ACC112 (cell line): ENCODE results near the gene FOXP2.

Source experiments
- H2AFZ ChIP-seq: fragments of 200-600 bp; sonication (generic); one replicate; pipeline ENCODE4 v1.6.0; 2017; ENCODE audit warnings: antibody characterized with exemption, low read length; ENCODE audit not compliant: unreplicated experiment
- H3K27ac ChIP-seq: fragments of 200-600 bp; sonication (generic); 2 replicates; pipeline ENCODE4 v1.5.1; 2014; ENCODE audit warnings: low read depth, mild to moderate bottlenecking, antibody characterized with exemption, low read length, moderate library complexity
- H3K27me3 ChIP-seq: fragments of 200-600 bp; sonication (generic); 2 replicates; pipeline ENCODE4 v1.6.1; 2014; ENCODE audit warnings: mild to moderate bottlenecking, antibody characterized with exemption, low read length, moderate library complexity, mixed read lengths; ENCODE audit not compliant: insufficient read depth
- H3K36me3 ChIP-seq: fragments of 200-600 bp; sonication (generic); 2 replicates; pipeline ENCODE4 v1.6.1; 2016; ENCODE audit warnings: mild to moderate bottlenecking, antibody characterized with exemption, low read length, moderate library complexity, mixed read lengths; ENCODE audit not compliant: insufficient read depth
- H3K4me1 ChIP-seq: fragments of 200-600 bp; sonication (generic); one replicate; pipeline ENCODE4 v1.6.1; 2016; ENCODE audit warnings: low read length, mixed read lengths; ENCODE audit not compliant: insufficient read depth, unreplicated experiment, control insufficient read depth
- H3K4me3 ChIP-seq: fragments of 200-600 bp; sonication (generic); 2 replicates; pipeline ENCODE4 v1.5.1; 2014; ENCODE audit warnings: mild to moderate bottlenecking, low read depth, low read length
- H3K79me2 ChIP-seq: fragments of 200-600 bp; sonication (generic); one replicate; pipeline ENCODE4 v1.6.0; 2016; ENCODE audit warnings: low read length; ENCODE audit not compliant: control insufficient read depth, unreplicated experiment, insufficient read depth

Gene FOXP2

DNA sequence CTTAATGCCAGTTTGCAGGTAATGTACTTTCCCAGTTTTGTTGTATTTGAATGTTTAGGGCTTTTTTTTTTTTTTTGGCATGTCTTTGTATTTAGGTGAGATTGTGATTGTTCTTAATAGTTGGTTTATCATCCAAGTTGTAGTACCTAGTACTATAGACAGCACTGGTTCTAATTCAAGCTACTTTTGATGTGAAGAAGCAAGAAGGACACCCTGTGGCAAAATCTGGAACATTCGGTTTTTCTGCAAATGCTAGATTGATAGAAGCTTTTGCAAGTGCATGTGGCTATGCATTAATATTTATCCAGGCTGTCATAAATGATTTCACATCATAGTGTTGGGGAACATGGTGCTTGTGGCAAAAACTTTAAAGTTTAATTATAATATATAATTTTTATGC is 248.9 kb downstream of the FOXP2 start:
- Histone ChIP-seq H3K27ac (no peak overlapping the region), H2AFZ (no peak overlapping the region), H3K79me2 (no peaks in the 10 kb centered on the region), H3K4me3 (no peak overlapping the region), H3K4me1 (no peaks in the 10 kb centered on the region), H3K27me3 (no peaks in the 10 kb centered on the region), H3K36me3 (no peaks in the 10 kb centered on the region)

DNA sequence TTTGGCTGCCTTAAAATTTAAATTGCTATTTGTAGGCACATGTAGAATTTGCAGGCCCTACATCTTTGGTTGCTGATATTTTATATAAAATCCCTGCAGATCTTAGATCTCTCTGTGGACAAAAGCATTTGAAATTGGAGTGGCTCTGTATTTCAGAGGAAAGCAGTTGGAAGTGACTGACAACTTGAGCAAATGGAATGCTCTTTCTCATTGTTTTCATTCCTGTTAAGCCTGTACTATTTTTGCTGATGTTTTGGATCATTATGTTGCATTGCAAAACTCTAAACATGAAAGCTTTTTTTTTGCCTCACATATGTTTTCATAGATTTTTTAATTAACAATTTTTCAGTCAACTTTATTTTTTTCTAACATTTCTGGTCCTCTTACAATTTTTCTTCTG is 256.1 kb downstream of the FOXP2 start:
- no peak overlapping the region for H3K4me3 ChIP-seq
- no peak overlapping the region for H2AFZ ChIP-seq
- no peaks in the 10 kb centered on the region for H3K36me3 ChIP-seq
- H3K4me1 ChIP-seq = no peaks in the 10 kb centered on the region
- H3K79me2 ChIP-seq = no peaks in the 10 kb centered on the region
- H3K27ac ChIP-seq = no peak overlapping the region
- no peaks in the 10 kb centered on the region for H3K27me3 ChIP-seq

- Histone ChIP-seq H3K4me1 (no peaks in the 10 kb centered on the region), H3K36me3 (no peaks in the 10 kb centered on the region), H3K27ac (no peak overlapping the region), H3K79me2 (no peaks in the 10 kb centered on the region), H3K27me3 (no peaks in the 10 kb centered on the region), H2AFZ (no peak overlapping the region), H3K4me3 (no peak overlapping the region)
These were observed 257.0 kb downstream of the FOXP2 start for GRCh38 chr7:114671563-114672123.

- no peak overlapping the region for H3K27ac ChIP-seq
- H3K4me3 ChIP-seq = no peak overlapping the region
- H3K36me3 ChIP-seq = no peaks in the 10 kb centered on the region
- H3K4me1 ChIP-seq = no peaks in the 10 kb centered on the region
- no peaks in the 10 kb centered on the region for H3K79me2 ChIP-seq
- H3K27me3 ChIP-seq = no peaks in the 10 kb centered on the region
- H2AFZ ChIP-seq = no peak overlapping the region
These were observed 263.5 kb downstream of the FOXP2 start for GRCh38 chr7:114678116-114678515.

- Histone ChIP-seq H3K36me3 (no peaks in the 10 kb centered on the region), H3K79me2 (no peaks in the 10 kb centered on the region), H2AFZ (no peak overlapping the region), H3K27me3 (no peaks in the 10 kb centered on the region), H3K4me3 (no peak overlapping the region), H3K4me1 (no peaks in the 10 kb centered on the region), H3K27ac (no peak overlapping the region)
These were observed 272.6 kb downstream of the FOXP2 start for GRCh38 chr7:114687238-114687637.

- Histone ChIP-seq H3K36me3 (no peaks in the 10 kb centered on the region), H3K4me1 (no peaks in the 10 kb centered on the region), H2AFZ (no peak overlapping the region), H3K4me3 (no peak overlapping the region), H3K27me3 (no peaks in the 10 kb centered on the region), H3K79me2 (no peaks in the 10 kb centered on the region), H3K27ac (no peak overlapping the region)
These were observed 273.9 kb downstream of the FOXP2 start for GRCh38 chr7:114688443-114689055.

- no peaks in the 10 kb centered on the region for H3K36me3 ChIP-seq
- no peaks in the 10 kb centered on the region for H3K79me2 ChIP-seq
- H3K27ac ChIP-seq = no peak overlapping the region
- no peak overlapping the region for H3K4me3 ChIP-seq
- H3K27me3 ChIP-seq = no peaks in the 10 kb centered on the region
- H3K4me1 ChIP-seq = no peaks in the 10 kb centered on the region
- H2AFZ ChIP-seq = no peak overlapping the region
These were observed 274.8 kb downstream of the FOXP2 start for GRCh38 chr7:114689406-114689805.

DNA sequence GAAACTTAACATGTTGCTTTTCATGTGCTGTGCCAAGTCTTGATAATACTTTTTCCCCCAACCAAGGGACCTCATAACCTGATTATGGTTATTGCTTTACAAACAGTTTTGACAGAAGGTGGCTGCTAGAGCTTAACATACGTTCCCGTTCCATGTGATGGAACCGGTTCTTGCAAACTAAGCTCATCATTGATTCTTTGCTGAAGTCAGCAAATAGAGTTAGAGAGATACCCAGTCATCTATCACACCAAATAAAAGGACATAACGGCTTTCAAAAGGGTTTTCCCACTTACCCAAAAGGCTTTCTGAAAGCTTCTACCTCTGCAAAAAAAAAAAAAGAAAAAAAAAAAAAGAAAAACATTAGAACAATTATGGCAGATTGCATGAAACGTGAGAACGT is 277.0 kb downstream of the FOXP2 start:
- no peaks in the 10 kb centered on the region for H3K79me2 ChIP-seq
- H3K36me3 ChIP-seq = no peaks in the 10 kb centered on the region
- H3K4me3 ChIP-seq = no peak overlapping the region
- H2AFZ ChIP-seq = no peak overlapping the region
- H3K4me1 ChIP-seq = no peaks in the 10 kb centered on the region
- H3K27me3 ChIP-seq = no peaks in the 10 kb centered on the region
- no peak overlapping the region for H3K27ac ChIP-seq

DNA sequence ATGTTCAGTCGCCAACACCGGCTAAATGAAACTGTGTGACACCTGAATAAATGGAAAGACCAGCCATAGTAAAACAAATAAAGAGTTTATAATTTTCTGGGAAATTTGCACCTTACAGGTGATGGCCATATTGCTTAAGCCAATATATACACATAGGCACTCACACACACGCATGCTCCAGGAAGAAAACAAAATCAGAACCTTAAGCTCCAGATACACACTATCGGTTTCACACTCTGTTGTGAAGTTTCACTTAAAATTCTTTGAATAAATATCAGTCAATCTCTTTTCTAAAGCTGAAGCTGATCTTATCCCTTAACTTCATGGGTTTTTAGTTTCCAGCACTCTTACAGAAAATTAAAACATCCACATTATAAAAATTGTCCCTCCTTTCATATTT is 280.6 kb downstream of the FOXP2 start:
- H3K36me3 ChIP-seq = no peaks in the 10 kb centered on the region
- no peak overlapping the region for H3K4me3 ChIP-seq
- no peaks in the 10 kb centered on the region for H3K4me1 ChIP-seq
- H3K27ac ChIP-seq = no peak overlapping the region
- no peak overlapping the region for H2AFZ ChIP-seq
- no peaks in the 10 kb centered on the region for H3K27me3 ChIP-seq
- no peaks in the 10 kb centered on the region for H3K79me2 ChIP-seq

GRCh38 chr7:114700247-114700928 is 285.8 kb downstream of the FOXP2 start:
- Histone ChIP-seq H3K27ac (no peak overlapping the region), H3K4me1 (peaks cover 8% of the 10 kb centered on the region), H3K79me2 (no peaks in the 10 kb centered on the region), H3K4me3 (no peak overlapping the region), H3K36me3 (no peaks in the 10 kb centered on the region), H3K27me3 (no peaks in the 10 kb centered on the region), H2AFZ (no peak overlapping the region)

DNA sequence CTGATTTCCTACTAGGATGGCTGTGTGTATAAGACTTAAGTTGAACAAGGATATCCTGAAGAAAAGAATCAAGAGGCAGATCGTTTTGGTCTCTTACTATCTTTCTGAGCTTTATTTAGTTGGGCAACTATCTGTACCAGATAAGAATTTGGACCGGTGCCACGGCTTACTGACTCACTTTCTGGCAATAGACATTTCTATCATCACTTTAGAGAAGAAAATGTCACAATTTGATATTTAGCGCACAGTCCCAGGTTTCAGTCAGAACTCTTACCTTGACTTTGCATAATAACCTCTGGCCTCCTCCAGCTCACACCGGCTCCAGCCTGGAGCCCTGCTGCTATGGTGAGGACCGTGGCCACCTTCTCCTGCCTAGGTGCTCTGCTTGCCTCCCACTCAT is 289.1 kb downstream of the FOXP2 start:
- Histone ChIP-seq H3K36me3 (no peaks in the 10 kb centered on the region), H3K79me2 (no peaks in the 10 kb centered on the region), H3K27ac (no peak overlapping the region), H2AFZ (no peak overlapping the region), H3K4me3 (no peak overlapping the region), H3K4me1 (peaks cover 8% of the 10 kb centered on the region), H3K27me3 (no peaks in the 10 kb centered on the region)
